Esophagus squamous epithelium (tissue), 4 donors: ENCODE measurements around the gene ADA.

ENCODE experiments used
- CTCF ChIP-seq, 6 experiments: fragments of 450-650 bp in 4 of 6; fragments of 200-600 bp in 2 of 6; sonication (generic) in 2 of 6; IDR thresholded peaks; one replicate each; pipeline ENCODE4 v1.5.1; 2016 to 2019; ENCODE audit warnings: antibody characterized with exemption in 6 of 6, mild to moderate bottlenecking in 4 of 6, moderate library complexity in 4 of 6
- POLR2A ChIP-seq, 4 donors: fragments of 450-650 bp; IDR thresholded peaks; one replicate each; pipeline ENCODE4 v1.6.1; 2017; ENCODE audit warnings: antibody characterized with exemption in 4 of 4, mild to moderate bottlenecking in 4 of 4, moderate library complexity in 3 of 4

GRCh38 chr20:44614525-44614924 lies 37.0 kb downstream of the ADA start:
- TF ChIP-seq CTCF (IDR thresholded peaks at IDR 0.05), result no peak
- TF ChIP-seq POLR2A (IDR thresholded peaks at IDR 0.05), result no peak
